Measurements from ENCODE around the gene FAM3A. TPM values are rescaled to one million over a fixed set of nuclear protein-coding genes. Genes with fewer than 3 reads are reported as not detected.

The FAM3A gene
- total RNA-seq, 1 donor from 2014 or later: 25.5 TPM

DNA sequence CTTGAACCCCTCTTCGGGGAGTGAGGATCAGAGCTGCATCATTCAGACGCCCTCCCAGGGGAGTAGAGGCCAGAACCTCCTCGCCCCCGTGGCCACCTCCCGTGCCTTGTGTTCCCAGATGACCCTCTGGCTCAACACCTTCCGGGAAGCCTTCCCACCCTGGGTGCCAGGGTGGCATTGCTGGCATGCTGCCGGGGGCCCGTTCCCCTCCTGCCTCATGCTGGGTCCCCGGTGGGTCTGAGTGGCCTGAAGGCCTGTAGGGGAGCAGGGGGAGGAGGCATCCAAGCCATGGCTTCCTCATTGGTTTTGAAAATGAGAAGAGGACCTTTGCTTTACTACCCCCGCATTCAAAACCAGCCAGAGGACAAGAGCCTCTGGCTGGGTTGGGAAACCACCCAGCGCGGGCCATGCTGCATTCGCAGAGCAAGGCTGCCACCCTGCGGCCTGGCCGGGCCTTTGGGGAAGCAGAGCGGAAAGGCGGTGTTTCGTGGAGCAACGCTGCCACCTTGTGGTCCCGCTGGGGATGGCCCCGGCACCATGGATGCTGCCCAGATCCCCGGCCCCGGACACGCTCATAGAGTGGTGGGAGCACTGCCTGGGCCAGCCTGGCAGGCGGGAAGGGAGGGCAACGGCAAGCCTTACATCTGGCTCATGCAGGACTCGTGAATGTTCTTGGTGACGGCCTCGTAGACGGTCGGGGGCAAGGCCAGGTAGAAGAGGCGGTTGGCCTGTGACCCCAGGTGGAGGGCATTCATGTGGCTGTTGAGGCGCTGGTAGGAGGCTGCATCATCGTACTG lies 18.7 kb upstream of the FAM3A start:
- peak; percentile 84 for DNase-seq

DNA sequence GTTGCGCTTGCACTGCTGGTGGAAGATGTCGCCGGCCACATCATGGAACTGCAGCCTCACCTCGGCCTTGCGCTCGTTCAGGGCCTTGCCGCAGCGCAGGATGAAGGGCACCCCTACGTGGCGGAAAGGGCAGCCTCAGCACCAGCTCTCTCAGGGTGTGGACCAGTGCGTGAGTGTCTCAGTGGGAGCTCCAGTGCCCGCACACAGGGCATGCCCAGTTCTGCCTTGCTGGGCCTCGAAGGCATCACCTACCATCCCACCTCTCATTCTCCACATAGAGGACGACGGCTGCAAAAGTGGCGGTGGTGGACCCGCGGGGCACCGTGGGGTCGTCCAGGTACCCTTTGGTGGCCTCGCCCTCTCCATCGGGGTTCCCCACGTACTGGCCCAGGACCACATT lies 16.7 kb upstream of the FAM3A start:
- no peak for DNase-seq

DNA sequence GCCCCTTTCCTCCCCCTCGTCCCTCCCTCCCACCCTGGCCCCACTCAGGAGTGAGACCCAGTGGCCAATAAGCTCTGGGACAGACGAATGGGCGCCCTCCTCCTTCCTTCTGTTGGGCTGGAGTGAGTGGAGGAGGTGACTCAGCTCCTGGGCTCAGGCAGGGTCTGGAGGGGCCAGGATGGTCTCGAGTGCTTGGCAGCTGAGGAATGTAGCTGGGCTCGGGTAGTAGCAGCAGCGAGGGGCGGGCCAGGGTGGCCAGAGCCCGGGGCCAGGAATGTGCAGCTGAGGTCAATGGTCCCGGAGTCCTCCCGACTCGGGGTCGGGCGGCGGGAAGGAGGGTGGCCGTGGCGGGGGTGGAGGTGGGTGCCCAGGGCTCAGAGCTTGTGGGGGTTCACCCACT lies 15.6 kb upstream of the FAM3A start:
- no peak for DNase-seq

DNA sequence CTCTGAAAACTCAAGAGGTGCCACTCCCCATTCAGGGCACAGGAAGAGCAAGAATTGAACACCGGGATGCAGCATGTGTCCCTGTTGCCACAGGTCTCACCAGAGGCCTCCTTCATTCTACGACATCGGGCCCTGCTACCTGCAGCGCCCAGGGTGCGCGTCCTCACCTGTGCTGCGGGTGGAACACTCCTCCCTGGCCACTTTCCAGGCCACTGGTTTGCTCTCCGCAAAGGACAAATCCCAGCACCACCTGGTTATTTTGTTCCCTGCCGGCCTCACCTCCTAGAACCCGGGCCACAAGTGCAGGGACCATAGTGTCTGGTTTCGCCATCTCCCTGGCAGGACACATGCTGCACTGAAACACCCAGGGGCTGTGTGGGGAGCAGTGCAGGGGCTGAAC lies 14.3 kb upstream of the FAM3A start:
- DNase-seq: no peak

DNA sequence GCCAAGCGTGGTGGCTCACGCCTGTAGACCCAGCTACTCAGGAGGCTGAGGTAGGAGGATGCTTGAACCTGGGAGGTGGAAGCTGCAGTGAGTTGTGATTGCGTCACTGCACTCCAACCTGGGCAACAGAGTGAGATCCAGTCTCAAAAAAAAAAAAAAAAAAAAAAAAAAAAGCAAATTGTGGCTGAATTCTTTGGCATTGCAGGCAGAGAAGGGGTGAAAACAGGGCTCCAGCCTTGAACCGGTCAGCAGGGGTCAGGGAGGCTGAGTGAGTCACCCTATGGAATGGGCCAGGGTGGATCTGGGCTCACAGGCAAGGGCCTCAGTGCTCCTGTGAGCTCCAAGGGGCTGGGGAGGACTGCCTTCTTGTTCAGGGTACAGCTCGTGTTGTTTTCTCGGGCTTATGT lies 13.2 kb upstream of the FAM3A start:
- no peak for DNase-seq

DNA sequence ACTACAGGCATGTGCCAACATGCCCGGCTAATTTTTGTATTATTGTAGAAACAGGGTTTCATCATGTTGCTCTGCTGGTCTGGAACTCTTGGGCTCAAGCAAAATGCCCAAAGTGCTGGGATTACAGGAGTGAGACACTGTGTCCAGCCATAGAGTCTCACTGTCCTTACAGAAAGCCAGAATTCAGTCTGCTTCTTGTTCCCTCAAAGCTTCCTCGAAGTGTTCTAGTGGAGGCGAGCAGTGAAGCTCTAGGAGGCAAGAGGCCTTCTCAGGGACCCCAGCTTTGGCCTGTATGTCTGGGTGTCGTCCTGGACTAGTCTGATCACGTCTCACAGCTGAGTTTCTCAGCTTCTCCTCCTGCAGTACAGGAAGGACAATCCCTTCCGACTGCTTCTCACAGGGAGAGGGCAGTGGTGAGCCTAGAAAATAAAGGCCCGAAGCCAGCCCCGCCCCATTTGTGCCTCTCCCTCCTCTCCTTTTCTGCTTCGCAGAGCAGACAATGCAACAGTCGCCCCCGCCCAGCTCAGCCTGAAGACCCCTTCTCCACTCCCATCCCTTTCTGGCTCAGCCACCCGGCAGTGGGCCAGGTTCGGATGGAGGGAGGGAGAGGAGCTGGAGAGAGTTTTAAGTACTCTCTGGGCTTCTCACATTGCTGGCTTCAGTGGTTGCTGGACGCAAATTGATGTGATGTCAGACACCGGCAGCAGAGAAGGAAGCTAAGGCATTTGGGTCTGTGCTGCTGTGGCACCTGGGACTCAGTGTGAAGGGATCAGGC lies 11.1 kb upstream of the FAM3A start:
- peak; percentile 73 for DNase-seq

DNA sequence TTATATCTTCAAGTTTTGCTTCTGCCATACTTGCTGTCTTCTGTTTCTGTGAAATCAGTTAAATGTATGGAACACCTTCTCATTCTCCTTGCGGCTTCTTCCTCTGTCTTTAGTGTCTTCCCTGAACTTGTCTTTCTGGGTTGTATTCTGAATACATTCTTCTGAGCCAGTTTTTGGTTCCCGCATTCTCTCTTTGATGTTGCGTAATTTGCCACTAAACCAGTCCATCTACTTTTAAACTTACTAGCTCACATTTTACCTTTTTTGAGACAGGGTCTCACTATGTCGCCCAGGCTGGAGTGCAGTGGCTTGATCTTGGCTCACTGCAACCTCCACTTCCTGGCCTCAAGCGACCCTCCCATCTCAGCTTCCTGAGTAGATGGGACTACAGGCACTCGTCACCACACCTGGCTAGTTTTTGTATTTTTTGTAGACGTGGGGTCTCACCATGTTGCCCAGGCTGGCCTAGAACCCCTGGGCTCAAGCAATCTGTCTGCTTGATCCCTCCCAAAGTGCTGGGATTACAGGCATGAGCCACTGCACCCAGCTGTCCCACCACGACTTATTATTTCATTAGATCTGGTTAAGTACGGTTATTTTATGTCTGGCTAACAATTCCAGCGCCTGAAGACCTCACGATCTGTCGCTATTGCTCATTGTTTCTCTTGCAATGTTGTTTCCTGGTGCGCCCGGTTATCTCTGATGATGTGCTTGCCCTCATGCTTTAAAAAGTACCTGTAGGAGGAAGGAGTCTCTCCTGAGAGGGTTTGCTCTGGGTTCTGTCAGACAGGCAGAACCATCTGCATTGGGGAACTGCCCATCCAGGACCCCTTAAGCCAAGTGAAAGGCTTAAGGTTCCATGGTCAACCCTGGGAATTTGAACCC lies 9.8 kb upstream of the FAM3A start:
- DNase-seq: no peak

DNA sequence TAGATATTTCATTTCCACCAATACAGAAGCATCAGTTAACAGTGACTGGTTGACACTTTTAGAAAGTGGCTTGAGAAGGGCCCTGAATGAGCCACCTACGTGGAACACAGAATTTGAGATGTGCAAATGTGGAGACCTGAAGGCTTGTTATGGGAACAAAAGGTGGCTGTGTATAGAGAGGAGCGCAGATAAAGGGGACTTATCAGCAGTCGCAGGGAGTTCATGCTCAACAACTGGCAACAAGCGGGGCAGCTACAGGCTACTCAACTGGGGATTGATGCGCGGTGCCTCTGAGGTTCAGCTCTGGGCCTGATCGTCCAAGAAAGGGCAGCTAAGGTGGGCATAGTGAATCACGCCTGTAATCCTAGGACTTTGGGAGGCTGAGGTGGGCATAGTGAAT lies 3.4 kb upstream of the FAM3A start:
- DNase-seq: no peak

DNA sequence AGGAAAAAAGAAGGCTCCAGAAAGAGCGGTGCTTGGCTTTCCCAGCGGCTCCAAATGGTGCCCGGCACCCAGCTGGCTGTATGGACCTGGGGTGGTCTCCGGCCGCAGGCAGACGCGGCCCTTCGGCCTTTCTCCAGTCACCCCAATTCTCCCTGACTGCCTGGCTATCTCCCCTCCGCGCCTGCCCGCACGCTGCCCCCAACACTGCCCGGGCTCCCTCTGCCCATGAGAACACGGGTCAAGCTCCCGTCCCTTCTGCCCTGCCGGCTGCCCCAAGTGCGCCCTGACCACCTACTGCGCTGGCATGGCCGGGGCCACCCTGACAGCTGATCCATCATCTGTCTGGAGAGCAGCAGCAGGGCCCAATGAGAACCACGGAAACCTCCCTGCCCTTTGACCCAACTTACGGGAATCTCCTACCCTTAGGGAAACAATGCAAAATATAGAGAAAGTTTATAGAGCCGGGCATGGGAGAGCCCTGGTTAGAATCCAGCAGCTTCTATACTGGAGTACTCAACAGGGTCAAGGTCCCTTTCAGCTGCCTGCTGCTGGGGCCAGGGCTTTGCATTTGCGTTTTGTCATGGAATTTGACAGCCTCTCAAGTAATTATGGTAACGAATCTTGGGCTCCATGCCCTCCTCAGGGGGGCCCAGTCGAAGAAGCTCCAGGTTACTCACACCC lies 1.2 kb upstream of the FAM3A start:
- DNase-seq: no peak

DNA sequence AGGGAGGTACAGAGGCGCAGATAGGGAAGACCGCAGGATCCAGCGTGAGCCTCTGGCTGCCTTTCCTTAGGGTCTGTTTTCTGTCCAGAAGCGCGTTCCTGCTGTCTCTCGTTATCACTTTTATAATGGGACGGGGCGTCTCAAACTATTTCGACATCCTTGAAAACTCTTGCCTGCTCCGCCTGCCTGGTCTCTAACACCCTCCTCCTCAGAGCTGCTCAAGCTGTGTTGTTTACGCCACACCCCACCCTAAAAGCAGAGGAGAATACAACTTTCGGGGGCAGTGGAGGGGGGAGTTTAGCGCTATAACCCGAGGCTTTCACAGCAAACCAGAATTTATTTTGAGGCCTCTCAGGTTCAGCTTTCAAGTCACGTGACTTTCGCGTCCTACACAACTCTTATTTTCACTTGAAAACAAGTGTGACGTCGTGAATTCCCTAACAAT lies 646 bp upstream of the FAM3A start:
- peak; percentile 69 for DNase-seq

DNA sequence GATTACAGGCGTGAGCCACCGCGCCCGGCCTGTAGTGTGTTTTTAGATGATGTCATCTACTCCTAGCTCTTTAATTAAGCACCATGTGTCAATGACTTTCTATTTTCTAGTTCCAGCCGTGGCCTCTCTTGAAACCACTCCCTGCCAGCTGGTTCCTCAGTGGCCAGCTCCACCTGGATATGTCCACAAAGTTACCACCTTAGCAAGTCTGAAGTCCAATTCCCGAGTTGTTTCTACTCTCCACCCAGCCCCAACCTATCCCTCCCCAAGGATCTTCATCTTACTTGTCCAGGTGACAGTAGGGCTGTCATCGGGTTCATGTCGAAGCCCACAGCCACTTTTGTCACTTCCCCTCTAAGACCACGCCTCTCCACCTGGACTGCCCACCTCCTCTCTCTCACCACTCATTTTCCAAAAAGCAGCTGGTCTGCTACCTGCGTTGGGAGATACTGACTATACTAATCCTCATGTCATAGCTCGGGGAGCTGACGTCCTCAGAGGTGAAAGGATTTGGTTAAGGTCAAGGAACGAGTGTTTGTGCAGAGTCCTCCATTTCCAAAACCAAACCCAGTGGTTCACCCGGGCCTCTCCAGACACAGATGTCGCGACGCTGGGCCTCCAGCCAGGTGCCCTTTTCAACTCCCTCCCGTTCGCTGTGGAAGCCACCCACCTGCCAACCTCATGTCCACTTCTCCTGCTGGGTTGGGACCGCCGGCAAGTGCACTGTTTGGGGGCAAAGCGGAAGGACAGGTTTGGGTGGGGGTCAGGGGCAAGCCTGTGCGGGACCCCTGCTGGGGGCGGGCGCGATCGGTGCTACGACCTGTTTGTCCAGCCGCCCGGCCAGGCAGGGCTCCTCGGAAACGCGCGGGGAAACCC lies 704 bp downstream of the FAM3A start:
- peak; percentile 9 for DNase-seq

DNA sequence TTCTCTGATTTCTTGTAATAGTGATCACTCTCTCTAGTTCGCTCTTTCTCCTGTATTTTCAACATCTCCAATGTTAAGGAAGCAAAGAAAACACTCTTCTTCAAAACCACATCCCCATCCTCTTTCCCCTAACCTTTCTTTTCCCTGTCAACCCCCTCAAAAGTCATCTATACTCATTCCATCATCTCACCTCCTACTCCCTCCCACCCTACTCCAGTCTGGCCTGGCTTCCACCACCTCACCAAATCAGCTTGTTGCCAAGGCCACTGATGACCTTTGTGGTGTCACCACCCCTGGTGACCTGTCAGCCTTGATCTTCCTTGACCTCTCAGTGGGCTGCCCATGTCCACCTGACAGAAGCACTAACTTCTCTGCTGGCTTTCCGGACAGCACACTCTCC lies 2.3 kb downstream of the FAM3A start:
- DNase-seq: no peak

DNA sequence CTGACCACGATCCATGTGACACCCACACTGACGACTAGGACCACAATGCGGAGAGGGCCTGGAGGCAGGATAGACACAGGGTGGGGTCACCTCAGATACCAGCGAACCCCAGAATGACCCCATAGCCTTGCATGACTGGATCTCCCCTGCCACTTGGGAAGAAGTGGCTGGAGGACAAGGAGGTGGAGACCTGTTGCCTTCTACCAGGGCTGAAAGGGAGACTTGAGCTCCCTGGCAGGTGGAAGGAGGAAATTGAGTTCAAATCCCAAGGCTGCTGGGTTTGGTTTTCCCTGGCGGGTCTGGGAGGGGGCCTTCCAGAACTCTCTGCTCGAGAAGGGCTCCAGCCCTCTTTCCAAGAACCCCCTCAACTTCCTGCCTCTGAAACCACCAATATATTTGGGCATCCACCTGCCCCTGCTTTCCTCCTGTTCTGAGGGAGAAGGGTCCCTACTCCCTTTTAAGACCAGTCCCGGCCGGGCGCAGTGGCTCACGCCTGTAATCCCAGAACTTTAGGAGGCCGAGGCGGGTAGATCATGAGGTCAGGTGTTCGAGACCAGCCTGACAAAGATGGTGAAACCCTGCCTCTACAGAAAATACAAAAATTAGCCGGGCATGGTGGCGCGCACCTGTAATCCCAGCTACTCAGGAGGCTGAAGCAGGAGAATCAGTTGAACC lies 3.0 kb downstream of the FAM3A start:
- no peak for DNase-seq

DNA sequence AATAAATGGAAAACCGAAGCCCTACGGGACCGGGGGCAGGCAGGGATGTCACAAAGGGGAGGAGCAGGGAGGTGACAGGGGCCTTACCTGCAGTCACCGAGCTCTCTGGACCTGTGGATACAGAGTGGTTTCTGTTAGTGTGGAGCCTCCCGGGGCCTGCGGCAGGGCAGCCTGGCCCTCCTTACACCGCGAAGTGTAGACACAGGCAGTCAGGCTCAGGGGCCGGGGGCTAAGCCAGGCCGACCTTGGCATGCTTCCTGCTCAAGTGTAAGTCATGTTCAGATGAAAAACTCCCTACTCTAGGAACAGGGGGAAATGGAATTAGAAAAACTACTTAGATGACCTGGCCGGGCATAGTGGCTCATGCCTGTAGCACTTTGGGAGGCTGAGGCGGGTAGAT lies 4.3 kb downstream of the FAM3A start:
- DNase-seq: no peak

DNA sequence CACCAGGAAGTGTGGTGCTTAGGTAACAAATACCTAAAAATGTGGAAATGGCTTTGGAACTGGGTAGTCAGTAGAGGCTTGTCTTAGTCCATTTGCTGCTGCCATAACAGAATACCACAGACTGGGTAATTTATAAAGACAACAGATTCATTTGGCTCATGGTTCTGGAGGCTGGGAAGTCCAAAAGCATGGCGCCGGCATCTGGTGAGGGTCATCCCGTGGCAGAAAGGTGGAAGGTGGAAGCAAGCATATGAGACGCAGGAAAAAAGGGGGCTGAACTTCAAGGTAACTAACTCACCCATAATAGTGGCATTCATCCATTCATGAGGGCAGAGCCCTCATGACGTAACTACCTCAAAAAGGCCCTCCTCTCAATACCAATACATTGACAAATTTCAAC lies 6.6 kb downstream of the FAM3A start:
- DNase-seq: no peak

DNA sequence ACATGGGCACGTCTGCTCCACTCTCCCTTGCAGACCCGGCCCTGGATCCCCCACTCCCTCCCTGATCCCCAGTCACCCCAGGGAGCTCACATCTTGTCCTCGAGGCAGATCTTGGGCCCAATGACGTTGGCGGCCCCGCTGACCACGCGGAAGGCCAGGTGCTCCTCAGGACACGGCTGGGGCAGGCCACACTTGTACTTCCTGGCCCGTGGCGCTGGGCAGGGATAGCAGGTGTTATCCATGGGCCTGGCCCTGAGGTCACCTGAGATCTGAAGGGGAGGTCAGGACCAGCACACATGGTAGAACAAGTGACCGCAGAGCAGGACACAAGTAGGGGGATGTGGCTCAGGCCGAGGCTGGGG lies 7.7 kb downstream of the FAM3A start:
- no peak for DNase-seq

DNA sequence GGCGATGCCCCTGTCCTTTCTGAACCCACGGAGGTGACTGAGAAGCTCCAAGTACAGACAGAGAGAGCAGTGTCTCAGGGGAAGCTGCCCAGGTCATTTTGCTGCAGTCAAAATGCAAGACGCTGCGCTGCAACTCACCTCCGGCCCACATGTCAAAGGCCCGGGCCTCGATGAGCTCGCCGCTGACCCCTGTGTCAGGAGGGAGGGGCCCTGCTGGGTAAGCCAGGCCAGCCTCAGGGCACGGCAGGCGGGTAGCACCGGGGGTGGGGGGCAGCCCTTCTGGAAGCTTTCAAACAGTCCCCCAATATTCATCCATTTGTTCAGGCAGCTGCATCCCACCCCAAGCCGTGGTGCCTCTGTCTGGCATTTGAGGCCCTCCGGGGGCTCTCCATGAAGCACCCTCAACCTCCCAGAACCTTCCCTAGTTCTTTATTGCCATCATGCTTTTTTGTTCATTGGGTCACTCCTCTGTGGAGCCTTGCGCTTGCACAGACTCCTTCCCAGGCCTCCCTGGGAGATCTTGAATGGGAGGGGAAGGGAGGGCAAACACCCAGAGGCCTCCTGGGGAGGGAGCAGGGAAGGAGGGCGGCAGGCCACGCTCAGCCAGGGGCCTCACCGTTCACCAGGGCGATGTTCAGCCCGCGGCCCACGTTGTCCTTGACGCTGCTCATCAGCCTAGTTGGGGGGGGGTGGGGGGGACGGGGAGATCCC lies 8.2 kb downstream of the FAM3A start:
- DNase-seq: no peak

DNA sequence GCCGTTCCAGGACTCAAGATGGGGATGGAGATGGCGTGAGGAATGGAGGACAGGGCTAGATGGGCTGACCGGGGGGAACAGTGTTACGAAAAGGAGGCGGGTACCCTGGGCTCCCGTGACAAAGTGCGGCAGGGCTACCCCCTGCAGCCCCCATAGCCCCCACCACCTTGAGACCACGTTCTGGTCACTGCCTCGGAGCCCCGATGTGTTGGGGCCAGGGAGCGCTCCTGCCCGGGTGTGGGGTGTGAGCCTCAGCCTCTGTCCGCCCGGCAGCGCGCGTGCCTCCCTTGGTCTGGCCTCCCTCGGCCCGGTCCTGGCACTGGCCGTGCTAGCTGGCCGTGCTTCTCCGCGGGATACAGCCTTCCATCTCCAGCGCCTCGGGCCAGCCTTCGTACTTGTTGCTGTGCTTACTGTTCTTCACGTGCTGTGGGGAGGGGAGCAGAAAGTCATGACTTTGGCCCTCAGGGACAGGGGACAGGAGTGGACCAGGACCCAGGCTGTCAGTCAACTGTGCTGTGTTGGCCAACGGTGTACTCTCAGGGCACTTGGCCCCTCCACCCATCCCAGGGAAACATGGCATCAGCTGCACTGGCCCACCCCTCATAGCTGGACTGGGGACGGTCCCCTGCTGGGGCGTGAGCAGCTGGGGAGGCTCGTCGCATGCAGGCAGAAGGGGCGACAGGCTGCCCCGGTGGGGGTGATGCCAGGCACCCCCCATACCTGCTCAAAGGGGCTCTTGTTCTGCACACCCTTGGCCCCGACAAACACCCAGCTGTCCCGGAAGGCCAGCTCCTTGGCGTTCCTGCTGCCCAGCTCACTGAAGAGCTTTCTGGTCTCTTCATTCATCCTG lies 9.3 kb downstream of the FAM3A start:
- DNase-seq: no peak

DNA sequence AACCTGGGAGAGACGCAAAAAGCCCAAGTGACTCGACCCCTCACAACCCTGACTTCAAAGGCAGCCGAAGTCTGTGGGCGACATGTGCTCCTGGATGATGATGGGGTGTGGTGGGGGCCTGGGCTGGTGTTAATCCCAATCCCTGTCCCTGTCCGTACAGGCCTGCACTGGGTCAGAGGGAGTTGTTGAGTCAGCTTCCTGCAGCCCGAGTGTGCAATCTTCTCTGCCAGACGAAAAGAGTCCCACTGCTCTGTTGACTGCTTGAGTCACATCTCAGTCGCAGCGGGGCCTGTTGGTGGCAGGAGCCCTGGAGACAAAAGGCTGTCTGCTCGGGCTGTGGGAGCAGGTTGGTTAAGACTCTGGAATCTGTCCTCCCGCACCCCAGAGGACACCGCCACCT lies 10.3 kb downstream of the FAM3A start:
- DNase-seq: peak; percentile 54
